ENCODE data around the gene CAMK1G.

- no peak for TF ChIP-seq POLR2A (IDR thresholded peaks at IDR 0.05; ENCODE audit: low read depth, low read length)
- no peak for TF ChIP-seq TAF1 (IDR thresholded peaks at IDR 0.05; ENCODE audit: borderline replicate concordance, low read depth, low read length)
These were observed 20.4 kb downstream of the CAMK1G start for GRCh38 chr1:209603877-209604276.
